GM19372 (cell line): ENCODE data around the gene ELOB.

Experiments used
- ATAC-seq: cut with Tn5 transposase; IDR thresholded peaks from one replicate; pipeline ENCODE4 v1.9.1; 2021; ENCODE audit warnings: mild to moderate bottlenecking, low read depth, moderate library complexity; ENCODE audit not compliant: unreplicated experiment

Gene ELOB

GRCh38 chr16:2784358-2785100 is 7.4 kb upstream of the ELOB start:
- no peak for ATAC-seq

DNA sequence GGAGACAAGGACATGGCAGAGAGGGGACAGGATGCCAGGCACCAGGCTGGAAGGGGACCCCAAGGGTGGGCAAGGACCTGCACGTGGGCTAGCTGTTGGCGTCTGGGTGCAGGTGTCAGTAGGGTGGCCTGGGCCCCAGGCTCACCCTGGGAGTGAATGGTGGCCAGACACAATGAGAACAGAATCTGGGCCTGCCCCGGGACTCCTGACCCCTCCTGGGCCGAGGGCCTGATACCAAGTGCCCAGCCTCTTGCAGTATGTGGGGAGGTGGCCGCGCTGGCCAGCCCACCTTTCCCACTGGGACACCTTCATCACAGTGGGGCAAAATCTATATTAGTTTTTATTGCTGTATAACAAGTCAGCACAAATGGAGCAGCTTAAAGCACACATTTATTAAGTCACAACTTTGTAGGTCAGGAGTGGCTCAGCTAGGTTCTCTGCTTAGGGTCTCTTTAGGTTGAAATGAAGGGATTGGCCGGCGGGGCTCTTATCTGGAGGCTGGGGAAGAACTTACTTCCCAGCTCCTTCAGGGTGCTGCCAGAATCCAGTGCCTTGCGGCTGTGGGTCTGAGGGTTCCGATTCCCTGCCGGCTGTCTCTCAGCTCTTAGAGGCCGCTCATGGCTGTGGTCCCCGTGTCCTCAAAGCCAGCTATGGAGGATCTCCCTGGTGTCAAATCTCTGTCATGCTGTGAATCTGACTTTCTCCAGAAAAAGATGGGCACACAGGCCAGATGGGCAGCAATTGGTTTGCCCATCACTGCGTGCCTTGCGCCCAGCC is 6.7 kb upstream of the ELOB start:
- no peak for ATAC-seq

DNA sequence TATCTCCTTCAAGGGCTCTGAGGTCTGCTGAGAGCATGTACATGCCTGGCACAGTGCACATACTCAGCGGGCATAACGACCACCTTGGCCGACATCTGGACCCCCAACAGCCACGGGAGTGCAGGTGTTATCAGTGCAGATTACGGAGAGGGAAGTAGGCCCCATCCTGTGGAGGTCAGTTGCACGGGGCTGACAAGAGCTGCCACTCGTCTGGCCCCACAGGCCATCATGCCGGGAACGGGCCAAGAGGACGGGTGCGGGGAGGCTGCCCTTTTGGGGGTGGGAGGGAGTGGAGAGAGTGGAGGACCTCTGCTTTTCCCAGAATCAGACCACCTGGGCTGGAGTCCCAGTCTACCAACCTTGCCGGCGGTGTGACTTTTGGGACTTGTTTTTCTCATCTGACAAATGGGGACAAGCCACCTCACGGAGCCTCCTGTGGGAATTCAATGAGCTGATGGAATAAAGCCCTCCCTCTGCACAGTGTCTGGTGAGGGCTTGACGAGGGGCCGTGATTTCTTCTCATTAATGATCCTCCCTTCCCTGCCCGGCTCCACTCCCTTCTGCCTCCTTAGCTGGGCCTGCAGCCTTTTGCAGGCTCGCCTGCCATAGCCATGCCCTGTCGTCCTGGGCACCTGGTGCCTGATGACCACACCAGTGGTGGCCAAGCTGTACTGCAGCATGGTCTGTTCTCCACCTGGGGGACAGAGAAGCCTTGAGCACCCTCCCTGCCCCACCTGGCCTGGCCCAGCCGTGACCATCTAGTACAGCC is 5.7 kb upstream of the ELOB start:
- ATAC-seq: no peak

DNA sequence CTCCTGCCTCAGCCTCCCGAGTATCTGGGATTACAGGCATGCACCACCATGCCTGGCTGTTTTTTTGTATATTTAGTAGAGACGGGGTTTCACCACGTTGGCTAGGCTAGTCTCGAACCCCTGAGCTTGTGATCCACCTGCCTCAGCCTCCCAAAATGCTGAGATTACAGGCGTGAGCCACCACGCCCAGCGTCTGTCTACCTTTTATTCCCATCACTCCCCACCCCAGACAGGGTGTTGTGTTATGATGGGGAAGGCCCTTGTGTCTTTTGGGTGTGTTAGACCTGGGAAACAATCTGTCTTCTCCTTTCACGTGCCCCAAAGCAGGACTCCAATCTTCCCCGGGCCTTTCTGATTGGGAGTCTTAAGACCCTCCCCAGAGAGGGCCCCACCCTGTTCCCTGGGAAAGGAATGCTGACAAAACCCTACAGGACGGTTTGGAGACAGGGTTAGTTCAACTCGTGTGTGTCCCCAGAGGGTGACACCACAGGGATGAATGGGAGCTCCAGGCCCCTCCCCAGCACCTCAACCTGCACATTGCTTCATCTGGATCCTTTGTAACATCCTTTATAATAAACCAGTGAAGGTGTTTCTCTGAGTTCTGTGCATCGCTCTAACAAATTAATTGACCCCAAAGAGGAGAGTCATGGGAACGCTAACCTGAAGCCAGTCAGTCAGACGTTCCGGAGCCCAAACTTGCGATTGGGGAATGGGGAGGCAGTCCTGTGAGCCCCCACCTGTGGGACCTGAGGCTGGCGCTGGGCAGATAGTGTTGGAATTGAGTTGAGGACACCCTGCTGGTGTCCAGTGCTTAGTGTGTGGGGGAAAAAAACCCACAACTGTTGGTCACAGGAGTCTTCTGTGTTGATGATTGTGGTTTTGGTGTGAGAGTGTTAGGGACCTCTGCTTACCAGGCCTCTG is 3.2 kb upstream of the ELOB start:
- no peak for ATAC-seq

DNA sequence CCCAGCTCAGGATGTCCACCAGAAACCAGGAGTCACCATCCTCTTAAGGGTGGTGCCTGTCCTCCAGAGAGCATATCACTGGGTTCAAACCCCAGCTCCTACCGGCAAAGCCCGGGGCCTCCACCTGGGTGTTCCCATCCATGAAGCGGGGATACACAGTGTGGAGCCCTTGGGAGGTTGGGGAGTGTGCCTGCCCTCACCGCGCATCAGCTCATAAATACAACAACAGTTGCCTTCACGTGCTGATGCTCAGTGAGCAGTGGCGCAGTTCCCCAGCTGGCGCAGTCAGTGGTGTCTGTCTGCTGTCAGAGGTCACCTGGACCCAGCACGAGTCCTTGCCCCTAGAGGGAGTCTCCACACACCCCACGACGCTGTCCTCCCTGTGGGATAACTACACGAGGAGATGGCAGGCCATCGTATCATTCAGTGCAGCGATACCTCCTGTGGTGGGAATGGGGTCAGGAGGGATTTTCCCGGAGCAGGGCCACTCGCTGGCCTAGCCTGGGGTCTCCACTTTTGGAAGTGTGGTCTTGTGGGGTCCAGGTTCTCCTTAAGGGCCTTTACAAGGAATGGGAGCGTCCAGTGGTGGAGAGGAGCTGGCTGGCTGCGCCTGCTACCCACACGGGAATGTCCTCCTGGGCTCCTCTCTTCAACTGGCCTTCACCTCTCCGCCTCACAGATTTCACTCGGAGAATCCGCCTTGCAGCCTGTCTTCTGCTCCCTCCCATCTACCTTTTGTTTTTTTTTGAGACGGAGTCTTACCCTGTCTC is 2.3 kb upstream of the ELOB start:
- no peak for ATAC-seq

DNA sequence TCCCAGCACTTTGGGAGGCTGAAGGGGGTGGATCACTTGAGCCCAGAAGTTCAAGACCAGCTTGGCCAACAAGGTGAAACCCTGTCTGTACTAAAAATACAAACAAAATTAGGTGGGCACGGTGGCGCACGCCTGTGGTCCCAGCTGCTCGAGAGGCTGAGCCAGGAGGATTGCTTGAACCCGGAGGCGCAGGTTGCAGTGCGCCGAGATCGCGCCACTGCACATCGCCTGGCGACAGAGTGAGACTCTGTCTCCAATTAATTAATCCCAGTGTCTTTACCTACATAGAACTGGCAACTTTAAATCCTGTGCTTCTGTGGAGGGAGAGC is 1.5 kb upstream of the ELOB start:
- no peak for ATAC-seq

GRCh38 chr16:2777903-2778629 is 986 bp upstream of the ELOB start:
- peak; percentile 6 for ATAC-seq

DNA sequence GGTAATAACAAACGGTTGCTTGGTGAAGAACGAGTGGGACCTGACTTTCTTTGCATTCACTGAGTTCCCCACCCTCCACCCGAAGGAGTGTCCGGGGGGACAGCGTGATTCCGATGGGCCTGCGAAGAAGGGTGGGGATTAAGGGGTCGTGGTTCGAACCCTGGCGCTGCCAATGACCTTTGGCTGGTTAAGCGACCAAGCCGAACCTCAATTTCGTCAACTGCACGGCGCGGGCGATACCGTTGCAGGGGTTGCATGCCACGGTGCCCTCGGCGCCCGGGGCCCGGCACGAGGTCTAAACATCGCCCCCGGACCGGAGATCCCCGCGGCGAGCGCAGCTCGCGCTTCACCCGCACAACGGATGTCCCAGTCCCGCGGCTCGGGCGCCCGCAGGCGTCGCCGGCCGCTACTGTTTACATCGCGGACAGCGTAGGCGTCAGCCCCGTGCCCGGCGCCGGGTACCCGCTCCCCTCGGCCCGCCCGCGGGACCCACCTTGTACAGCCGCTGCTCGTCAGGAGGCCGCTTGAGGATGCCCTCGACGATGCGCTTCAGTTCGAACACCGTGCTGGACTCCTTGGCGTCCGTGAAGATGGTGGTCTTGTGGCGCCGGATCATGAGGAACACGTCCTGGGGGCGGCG is 460 bp downstream of the ELOB start:
- ATAC-seq: peak; percentile 22

GRCh38 chr16:2775765-2776499 is 1.1 kb downstream of the ELOB start:
- no peak for ATAC-seq

DNA sequence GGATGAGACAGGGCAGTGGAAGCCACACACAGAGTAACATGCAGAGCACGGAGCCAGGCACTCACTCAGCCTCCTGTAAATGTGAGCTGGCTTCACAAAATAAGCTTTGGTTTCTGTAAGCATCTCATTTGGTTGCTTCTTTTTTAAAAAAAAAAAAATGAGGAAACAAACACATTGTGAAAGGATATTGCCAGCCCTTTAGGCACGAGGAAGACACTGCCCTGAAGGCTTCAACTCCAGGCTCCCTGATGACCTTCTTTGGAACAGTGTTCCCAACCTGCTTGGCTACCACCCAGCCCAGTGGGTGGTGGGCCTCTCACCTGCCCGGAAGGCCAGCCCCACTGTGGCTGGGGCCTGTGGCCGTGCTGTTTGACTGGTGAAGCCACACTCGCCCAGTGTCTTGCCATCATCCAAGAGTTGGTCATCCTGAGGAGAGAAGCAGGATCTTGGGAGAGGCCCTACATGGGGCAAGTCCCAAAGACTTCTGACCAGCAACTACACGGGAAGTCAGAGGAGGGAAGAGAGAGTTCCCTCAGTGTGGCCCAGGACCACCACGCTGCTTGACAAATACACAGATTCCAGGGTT is 1.9 kb downstream of the ELOB start:
- ATAC-seq: no peak

DNA sequence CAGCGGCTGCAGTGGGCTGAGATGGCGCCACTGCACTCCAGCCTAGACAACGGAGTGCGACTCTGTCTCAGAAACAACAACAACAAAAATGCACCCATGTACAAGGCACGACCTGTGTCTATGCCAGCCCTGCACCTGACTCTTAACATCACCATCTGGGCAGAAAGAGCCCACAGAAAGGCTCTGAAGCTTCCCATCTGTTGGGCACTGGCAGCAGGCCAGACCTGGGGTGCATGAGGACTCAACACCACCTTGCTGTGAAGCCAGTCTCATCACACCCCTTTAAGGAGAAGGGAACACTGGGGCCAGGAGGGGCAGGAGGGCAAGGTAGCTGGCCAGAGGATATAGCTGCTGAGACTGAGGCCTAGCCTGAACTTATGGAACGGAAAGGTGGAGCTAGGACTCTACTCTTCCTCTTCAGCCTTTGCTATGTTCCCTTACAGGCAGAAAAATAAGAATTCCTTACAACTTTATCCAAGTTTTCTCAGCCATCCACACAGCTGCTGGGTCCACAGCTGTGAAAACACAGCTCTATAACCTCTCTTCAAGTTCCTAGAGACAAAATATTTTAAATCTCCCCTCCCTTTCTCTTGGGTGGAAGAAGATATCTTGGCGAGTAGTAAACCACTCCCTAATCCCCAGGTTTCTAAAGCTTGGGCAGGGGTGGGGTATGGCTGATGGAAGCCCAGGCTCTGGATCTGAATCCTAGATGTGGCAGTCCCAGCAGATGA is 2.8 kb downstream of the ELOB start:
- ATAC-seq: no peak

GRCh38 chr16:2773188-2773968 is 3.7 kb downstream of the ELOB start:
- no peak for ATAC-seq

- no peak for ATAC-seq
Observed at GRCh38 chr16:2771496-2772402, 5.3 kb downstream of the ELOB start.

DNA sequence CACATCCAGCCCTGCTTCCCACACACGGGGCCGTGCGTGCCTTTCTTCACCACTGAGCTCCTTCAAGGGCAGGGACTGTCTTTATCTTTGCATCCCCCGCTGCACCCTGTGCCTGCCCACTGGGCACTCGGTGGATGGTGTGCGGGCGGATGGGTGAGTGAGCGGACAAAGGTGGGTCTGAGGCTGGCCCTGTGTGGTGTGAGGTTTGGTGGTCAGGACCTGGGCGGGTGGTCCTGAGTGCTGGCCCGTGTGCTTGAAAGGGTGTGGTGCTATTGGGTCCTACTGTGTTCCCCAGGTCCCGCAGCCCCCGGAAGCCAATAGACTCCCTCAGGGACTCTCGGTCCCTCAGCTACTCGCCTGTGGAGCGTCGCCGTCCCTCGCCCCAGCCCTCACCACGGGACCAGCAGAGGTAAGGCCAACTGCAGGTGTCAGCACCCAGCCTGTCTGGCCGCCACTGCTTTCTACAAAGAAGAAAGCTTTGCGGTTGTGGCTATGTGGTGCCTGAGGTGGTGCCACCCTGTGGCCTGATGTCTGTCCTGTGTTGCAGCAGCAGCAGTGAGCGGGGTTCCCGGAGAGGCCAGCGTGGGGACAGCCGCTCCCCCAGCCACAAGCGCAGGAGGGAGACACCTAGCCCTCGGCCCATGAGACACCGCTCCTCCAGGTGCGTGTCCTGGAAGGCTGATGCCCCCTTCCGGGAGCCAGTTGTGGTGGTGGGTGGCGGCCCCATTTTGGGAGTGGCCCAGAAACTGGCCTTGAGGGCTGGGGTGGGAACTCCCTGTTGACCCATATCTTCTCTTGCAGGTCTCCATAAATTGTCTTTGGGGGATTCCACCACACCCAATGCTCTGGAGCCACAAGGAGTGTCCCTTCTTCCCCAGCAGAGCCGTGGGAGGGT is 6.8 kb downstream of the ELOB start:
- ATAC-seq: no peak
